SK-N-MC (cell line): Measurements from ENCODE around the gene BAHCC1.

Source experiments
- DNase-seq: peaks from one replicate; pipeline ENCODE4 v3.0.0-alpha.2; 2011; ENCODE audit warnings: low read depth, low spot score
- H3K27ac ChIP-seq: fragments of 200-600 bp; sonication (generic); 2 replicates; pipeline ENCODE4 v1.5.1; 2016; ENCODE audit warnings: mixed run types
- H3K36me3 ChIP-seq: fragments of 200-600 bp; sonication (generic); 2 replicates; pipeline ENCODE4 v1.6.1; 2017; ENCODE audit warnings: antibody characterized with exemption, low read length, mixed read lengths; ENCODE audit not compliant: insufficient read depth
- H3K4me3 ChIP-seq: fragments of 200-600 bp; sonication (generic); 2 replicates; pipeline ENCODE4 v1.5.1; 2016
- H3K9ac ChIP-seq: fragments of 200-600 bp; sonication (generic); 2 replicates; pipeline ENCODE4 v1.8.0; 2017; ENCODE audit warnings: mixed run types, mixed read lengths; ENCODE audit not compliant: insufficient read length
- H3K9me3 ChIP-seq: fragments of 200-600 bp; sonication (generic); 2 replicates; pipeline ENCODE4 v1.6.1; 2017; ENCODE audit warnings: low read depth, mild to moderate bottlenecking, antibody characterized with exemption, low read length, moderate library complexity, mixed read lengths
- EZH2 ChIP-seq: fragments of 200-600 bp; sonication (generic); IDR thresholded peaks from one replicate; pipeline ENCODE4 v1.6.1; 2017; ENCODE audit warnings: antibody characterized with exemption
- FOXP2 ChIP-seq: optimal IDR thresholded peaks from 2 replicates; pipeline ENCODE3; 2011; ENCODE audit warnings: mild to moderate bottlenecking, moderate library complexity; ENCODE audit not compliant: insufficient read depth; ENCODE audit errors: extremely low read length, control extremely low read depth
- POLR2AphosphoS5 ChIP-seq: IDR thresholded peaks from 2 replicates; pipeline ENCODE4 v1.6.1; 2012; ENCODE audit warnings: mild to moderate bottlenecking, low read depth, low read length, borderline replicate concordance

Gene BAHCC1

GRCh38 chr17:81367171-81367570 is 28.1 kb upstream of the BAHCC1 start:
- Histone ChIP-seq H3K4me3 (no peak overlapping the region), H3K9ac (no peak overlapping the region), H3K36me3 (no peaks in the 10 kb centered on the region), H3K27ac (no peak overlapping the region), H3K9me3 (no peaks in the 10 kb centered on the region)
- no peak for TF ChIP-seq POLR2AphosphoS5
- TF ChIP-seq EZH2 = no peak
- TF ChIP-seq FOXP2 = no peak
- no peak for DNase-seq

- no peak overlapping the region for H3K9ac ChIP-seq
- no peak overlapping the region for H3K27ac ChIP-seq
- no peaks in the 10 kb centered on the region for H3K36me3 ChIP-seq
- TF ChIP-seq POLR2AphosphoS5 = no peak
- TF ChIP-seq FOXP2 = no peak
- no peaks in the 10 kb centered on the region for H3K9me3 ChIP-seq
- no peak for DNase-seq
- no peak overlapping the region for H3K4me3 ChIP-seq
These were observed 26.9 kb upstream of the BAHCC1 start for GRCh38 chr17:81368161-81369022.

- no peaks in the 10 kb centered on the region for H3K36me3 ChIP-seq
- no peak overlapping the region for H3K4me3 ChIP-seq
- no peak overlapping the region for H3K9ac ChIP-seq
- TF ChIP-seq EZH2 = no peak
- TF ChIP-seq FOXP2 = no peak
- TF ChIP-seq POLR2AphosphoS5 = no peak
- no peak overlapping the region for H3K27ac ChIP-seq
- no peaks in the 10 kb centered on the region for H3K9me3 ChIP-seq
- no peak for DNase-seq
These were observed 25.0 kb upstream of the BAHCC1 start for GRCh38 chr17:81370294-81370693.

- DNase-seq = no peak
- Histone ChIP-seq H3K4me3 (no peak overlapping the region), H3K36me3 (no peaks in the 10 kb centered on the region), H3K27ac (no peak overlapping the region), H3K9ac (no peak overlapping the region), H3K9me3 (no peaks in the 10 kb centered on the region)
- TF ChIP-seq POLR2AphosphoS5 (no peak), EZH2 (no peak), FOXP2 (no peak)
These were observed 23.1 kb upstream of the BAHCC1 start for GRCh38 chr17:81371910-81372760.

GRCh38 chr17:81373536-81374160 is 21.6 kb upstream of the BAHCC1 start:
- Histone ChIP-seq H3K9me3 (no peaks in the 10 kb centered on the region), H3K27ac (no peak overlapping the region), H3K4me3 (no peak overlapping the region), H3K36me3 (no peaks in the 10 kb centered on the region), H3K9ac (no peak overlapping the region)
- no peak for DNase-seq
- TF ChIP-seq EZH2 (no peak), POLR2AphosphoS5 (no peak), FOXP2 (no peak)

GRCh38 chr17:81374890-81375289 is 20.4 kb upstream of the BAHCC1 start:
- DNase-seq = no peak
- Histone ChIP-seq H3K9me3 (no peaks in the 10 kb centered on the region), H3K4me3 (no peak overlapping the region), H3K27ac (no peak overlapping the region), H3K36me3 (no peaks in the 10 kb centered on the region), H3K9ac (no peak overlapping the region)
- TF ChIP-seq FOXP2 (no peak), POLR2AphosphoS5 (no peak), EZH2 (no peak)

- no peak overlapping the region for H3K4me3 ChIP-seq
- no peaks in the 10 kb centered on the region for H3K36me3 ChIP-seq
- no peak overlapping the region for H3K9ac ChIP-seq
- H3K9me3 ChIP-seq = no peaks in the 10 kb centered on the region
- DNase-seq = no peak
- TF ChIP-seq POLR2AphosphoS5 = no peak
- no peak for TF ChIP-seq FOXP2
- no peak for TF ChIP-seq EZH2
- no peak overlapping the region for H3K27ac ChIP-seq
These were observed 18.1 kb upstream of the BAHCC1 start for GRCh38 chr17:81376946-81377714.
